Activated naive CD8-positive, alpha-beta T cell treated with anti-CD3 and anti-CD28 coated beads, Interleukin-2, amount 50 U/mL, for 24 hours (primary cell): Measurements from ENCODE around the gene MREG.
"Not testable (repeated sequence)": the region's sequence is repeated elsewhere in the genome, so short reads cannot be mapped to it uniquely, and the experiment has no call there.

Experiments used
- ATAC-seq: fragments of 150-1000 bp; cut with Tn5 transposase; one replicate; pipeline ENCODE4 v1.10.0; 2021
- DNase-seq: peaks from one replicate; pipeline ENCODE4 v3.0.0; 2021
- H3K27ac Mint-ChIP-seq: one replicate; pipeline ENCODE4 v1.8.0; 2021; ENCODE audit warnings: mild to moderate bottlenecking, mixed read lengths
- H3K27me3 Mint-ChIP-seq: one replicate; pipeline ENCODE4 v1.8.0; 2021; ENCODE audit warnings: mixed read lengths
- H3K36me3 Mint-ChIP-seq: one replicate; pipeline ENCODE4 v1.8.0; 2021; ENCODE audit warnings: low read depth, mixed read lengths
- H3K4me1 Mint-ChIP-seq: one replicate; pipeline ENCODE4 v1.8.0; 2021; ENCODE audit warnings: mixed read lengths
- H3K4me3 Mint-ChIP-seq: one replicate; pipeline ENCODE4 v1.8.0; 2021; ENCODE audit warnings: mild to moderate bottlenecking, moderate library complexity, mixed read lengths
- H3K9me3 Mint-ChIP-seq: one replicate; pipeline ENCODE4 v1.8.0; 2021; ENCODE audit warnings: mixed read lengths

The MREG gene

DNA sequence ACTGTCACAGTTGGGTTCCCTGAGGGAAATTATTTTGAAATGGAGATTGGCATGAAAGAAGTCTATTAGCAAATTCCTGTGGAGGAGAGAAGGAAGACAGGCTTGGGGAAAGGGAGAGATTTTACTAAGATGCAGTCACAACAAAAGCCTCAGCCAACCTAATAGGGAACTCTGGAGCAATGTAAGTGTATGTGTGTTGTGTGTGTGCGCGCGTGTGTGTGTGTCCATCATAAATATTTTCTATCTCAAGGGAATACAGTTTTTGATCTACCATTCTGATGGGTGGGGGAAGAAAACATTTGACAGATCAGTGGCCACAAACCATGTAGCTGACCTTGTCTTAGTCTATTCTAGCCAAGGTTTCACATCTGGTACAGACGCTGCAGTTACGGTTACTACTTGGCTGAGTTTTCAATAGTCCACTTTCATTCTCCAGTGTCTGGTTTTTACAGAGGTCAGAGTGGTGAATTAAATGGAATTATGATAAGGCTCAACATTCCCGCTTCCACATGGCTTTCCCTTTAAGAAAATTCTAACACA, 72.6 kb downstream of the MREG start:
- Mint-ChIP-seq H3K4me3 (no peak overlapping the region), H3K27ac (no peak overlapping the region), H3K36me3 (peaks cover 12% of the 10 kb centered on the region), H3K27me3 (no peaks in the 10 kb centered on the region), H3K9me3 (no peaks in the 10 kb centered on the region), H3K4me1 (no peaks in the 10 kb centered on the region)
- DNase-seq (no peak), ATAC-seq (no peak)

DNA sequence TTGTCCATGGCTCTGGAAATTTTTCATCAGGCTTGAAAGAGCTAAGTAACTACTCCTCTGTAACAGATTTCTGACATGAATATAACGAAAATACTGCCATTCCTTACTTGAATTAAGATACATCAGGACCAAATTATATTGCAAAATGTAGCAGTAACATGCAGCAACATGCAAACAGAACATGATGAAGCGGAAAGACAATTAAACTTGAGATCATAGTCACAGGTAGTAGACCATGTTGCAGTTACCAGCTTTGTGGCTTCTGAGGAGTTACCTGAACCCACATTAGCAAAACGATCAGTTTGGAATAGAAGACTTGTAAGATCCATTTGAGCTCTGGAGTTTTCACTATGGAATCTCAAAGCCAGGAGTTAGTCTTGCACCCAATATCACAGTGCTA, 76.2 kb downstream of the MREG start:
- ATAC-seq (no peak), DNase-seq (no peak)
- Mint-ChIP-seq H3K4me3 (no peak overlapping the region), H3K9me3 (no peaks in the 10 kb centered on the region), H3K4me1 (no peaks in the 10 kb centered on the region), H3K27ac (no peak overlapping the region), H3K36me3 (no peaks in the 10 kb centered on the region), H3K27me3 (no peaks in the 10 kb centered on the region)

DNA sequence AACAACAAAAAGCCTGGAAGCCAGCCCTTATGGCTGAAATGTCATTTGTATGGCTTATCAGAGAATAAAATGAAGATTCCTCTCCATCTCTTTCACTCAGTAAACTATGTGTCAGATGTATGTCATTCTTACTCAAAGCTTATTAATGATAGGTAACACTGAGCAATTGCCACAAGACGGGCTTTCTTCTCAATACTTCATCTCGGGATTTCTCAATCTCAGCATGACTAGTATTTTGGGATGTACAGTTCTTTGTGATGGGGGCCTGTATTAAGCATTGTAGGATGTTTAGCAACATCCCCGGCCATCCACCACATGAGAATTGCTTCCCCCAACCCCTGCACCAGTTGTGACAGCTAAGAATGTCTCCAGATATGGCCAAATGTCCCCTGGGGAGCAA, 80.2 kb downstream of the MREG start:
- DNase-seq (no peak), ATAC-seq (no peak)
- Mint-ChIP-seq H3K27me3 (peaks cover 11% of the 10 kb centered on the region), H3K4me3 (no peak overlapping the region), H3K27ac (no peak overlapping the region), H3K9me3 (no peaks in the 10 kb centered on the region), H3K36me3 (no peaks in the 10 kb centered on the region), H3K4me1 (peaks cover 9% of the 10 kb centered on the region)

DNA sequence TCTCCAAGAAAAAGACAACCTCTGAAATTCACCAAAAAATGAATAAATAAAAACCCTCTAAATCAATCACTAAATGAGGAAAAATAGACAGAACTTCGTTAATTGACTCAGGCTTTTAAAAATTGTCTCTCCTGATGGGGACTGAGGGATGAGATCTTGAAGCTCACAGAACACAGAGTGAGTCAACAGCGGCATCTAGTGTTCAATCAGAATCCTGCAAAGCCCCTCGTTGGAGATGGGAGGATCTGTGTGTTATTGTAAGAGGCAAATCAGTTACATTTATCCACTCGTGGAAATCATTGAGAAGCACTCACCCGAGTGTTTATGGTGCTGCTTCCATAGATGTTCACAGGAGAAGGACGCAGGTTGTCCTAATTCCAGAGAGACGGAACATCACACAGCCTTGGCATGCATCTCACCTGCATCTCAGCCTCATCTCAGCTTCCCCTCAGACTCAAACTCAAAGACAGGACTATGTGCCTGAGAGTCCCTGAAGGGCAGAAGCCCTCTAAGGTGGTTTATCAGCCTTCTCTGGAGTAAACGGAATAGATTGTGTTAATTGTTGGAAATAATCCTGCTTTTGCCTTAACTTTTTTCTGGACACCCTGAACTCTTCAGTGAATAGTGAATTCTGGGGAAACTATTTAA, 82.0 kb downstream of the MREG start:
- H3K27ac Mint-ChIP-seq = no peak overlapping the region
- no peaks in the 10 kb centered on the region for H3K36me3 Mint-ChIP-seq
- H3K27me3 Mint-ChIP-seq = peaks cover 11% of the 10 kb centered on the region
- peaks cover 9% of the 10 kb centered on the region for H3K4me1 Mint-ChIP-seq
- H3K9me3 Mint-ChIP-seq = no peaks in the 10 kb centered on the region
- DNase-seq (peak; percentile 58), ATAC-seq (peak; percentile 65)
- H3K4me3 Mint-ChIP-seq = no peak overlapping the region

GRCh38 chr2:215930505-215931253, 82.7 kb downstream of the MREG start:
- Mint-ChIP-seq H3K9me3 (no peaks in the 10 kb centered on the region), H3K36me3 (no peaks in the 10 kb centered on the region), H3K4me3 (no peak overlapping the region), H3K27ac (no peak overlapping the region), H3K4me1 (peaks cover 9% of the 10 kb centered on the region), H3K27me3 (peaks cover 11% of the 10 kb centered on the region)
- DNase-seq (no peak), ATAC-seq (no peak)

- Mint-ChIP-seq H3K27me3 (peaks cover 11% of the 10 kb centered on the region), H3K4me3 (no peak overlapping the region), H3K27ac (no peak overlapping the region), H3K36me3 (no peaks in the 10 kb centered on the region), H3K9me3 (no peaks in the 10 kb centered on the region), H3K4me1 (peaks cover 9% of the 10 kb centered on the region)
- DNase-seq = no peak
- ATAC-seq = peak; percentile 60
Observed at GRCh38 chr2:215929602-215930335, 83.6 kb downstream of the MREG start.

GRCh38 chr2:215928086-215928485, 85.3 kb downstream of the MREG start:
- ATAC-seq (no peak), DNase-seq (no peak)
- Mint-ChIP-seq H3K4me1 (peaks cover 9% of the 10 kb centered on the region), H3K36me3 (no peaks in the 10 kb centered on the region), H3K27me3 (peaks cover 13% of the 10 kb centered on the region), H3K4me3 (no peak overlapping the region), H3K27ac (no peak overlapping the region), H3K9me3 (no peaks in the 10 kb centered on the region)

- H3K27me3 Mint-ChIP-seq = peaks cover 13% of the 10 kb centered on the region
- not testable (repeated sequence) for ATAC-seq, DNase-seq, H3K4me1 Mint-ChIP-seq, H3K27ac Mint-ChIP-seq, H3K36me3 Mint-ChIP-seq, H3K9me3 Mint-ChIP-seq, H3K4me3 Mint-ChIP-seq
Observed at GRCh38 chr2:215926992-215927391, 86.4 kb downstream of the MREG start.

GRCh38 chr2:215921895-215922294, 91.5 kb downstream of the MREG start:
- Mint-ChIP-seq H3K4me3 (no peak overlapping the region), H3K4me1 (no peaks in the 10 kb centered on the region), H3K36me3 (no peaks in the 10 kb centered on the region), H3K27ac (no peak overlapping the region), H3K27me3 (peaks cover 2% of the 10 kb centered on the region), H3K9me3 (no peaks in the 10 kb centered on the region)
- no peak for DNase-seq
- no peak for ATAC-seq

- peaks cover 2% of the 10 kb centered on the region for H3K27me3 Mint-ChIP-seq
- ATAC-seq (peak; percentile 88), DNase-seq (peak; percentile 52)
- H3K36me3 Mint-ChIP-seq = no peaks in the 10 kb centered on the region
- no peak overlapping the region for H3K27ac Mint-ChIP-seq
- H3K4me1 Mint-ChIP-seq = peaks cover 2% of the 10 kb centered on the region
- H3K4me3 Mint-ChIP-seq = no peak overlapping the region
- no peaks in the 10 kb centered on the region for H3K9me3 Mint-ChIP-seq
Observed at GRCh38 chr2:215920244-215921100, 92.9 kb downstream of the MREG start.

GRCh38 chr2:215919624-215920243, 93.6 kb downstream of the MREG start:
- Mint-ChIP-seq H3K27me3 (peaks cover 4% of the 10 kb centered on the region), H3K36me3 (no peaks in the 10 kb centered on the region), H3K4me1 (peaks cover 2% of the 10 kb centered on the region), H3K27ac (no peak overlapping the region), H3K4me3 (no peak overlapping the region), H3K9me3 (no peaks in the 10 kb centered on the region)
- DNase-seq = no peak
- no peak for ATAC-seq

DNA sequence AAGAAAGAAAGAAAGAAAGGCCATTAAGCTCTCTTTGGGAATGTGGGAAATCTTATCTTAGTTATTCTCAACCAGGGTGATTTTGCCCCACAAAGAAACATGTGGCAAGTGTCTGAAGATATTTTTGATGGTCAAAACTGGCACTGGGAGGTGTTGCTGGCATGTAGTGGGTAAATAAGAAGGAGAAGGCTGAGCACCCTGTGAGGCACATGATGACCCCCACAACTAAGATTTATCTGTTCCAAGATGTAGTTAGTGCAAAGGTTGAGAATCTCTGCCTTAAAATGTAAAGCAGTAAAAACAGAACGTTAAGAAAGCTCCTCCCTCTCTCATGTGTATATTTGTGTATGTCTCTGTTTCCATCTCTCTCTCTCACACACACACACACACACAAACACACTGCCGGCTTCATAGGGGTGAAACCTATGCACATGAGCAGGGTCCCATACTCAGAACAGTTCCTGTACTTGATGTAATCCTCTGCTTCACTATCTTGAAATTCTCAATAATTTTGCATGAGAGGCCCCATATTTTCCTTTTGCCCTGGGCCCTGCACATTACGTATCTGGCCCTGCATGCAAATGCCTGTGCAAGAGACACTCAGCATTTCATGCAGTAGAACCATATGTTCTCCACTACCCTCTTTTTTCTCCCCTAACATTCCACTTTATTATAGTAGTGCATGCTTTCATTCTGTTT, 94.3 kb downstream of the MREG start:
- H3K36me3 Mint-ChIP-seq = no peaks in the 10 kb centered on the region
- H3K9me3 Mint-ChIP-seq = no peaks in the 10 kb centered on the region
- no peak for ATAC-seq
- peaks cover 5% of the 10 kb centered on the region for H3K27me3 Mint-ChIP-seq
- H3K4me1 Mint-ChIP-seq = peaks cover 2% of the 10 kb centered on the region
- DNase-seq = no peak
- H3K27ac Mint-ChIP-seq = no peak overlapping the region
- no peak overlapping the region for H3K4me3 Mint-ChIP-seq

DNA sequence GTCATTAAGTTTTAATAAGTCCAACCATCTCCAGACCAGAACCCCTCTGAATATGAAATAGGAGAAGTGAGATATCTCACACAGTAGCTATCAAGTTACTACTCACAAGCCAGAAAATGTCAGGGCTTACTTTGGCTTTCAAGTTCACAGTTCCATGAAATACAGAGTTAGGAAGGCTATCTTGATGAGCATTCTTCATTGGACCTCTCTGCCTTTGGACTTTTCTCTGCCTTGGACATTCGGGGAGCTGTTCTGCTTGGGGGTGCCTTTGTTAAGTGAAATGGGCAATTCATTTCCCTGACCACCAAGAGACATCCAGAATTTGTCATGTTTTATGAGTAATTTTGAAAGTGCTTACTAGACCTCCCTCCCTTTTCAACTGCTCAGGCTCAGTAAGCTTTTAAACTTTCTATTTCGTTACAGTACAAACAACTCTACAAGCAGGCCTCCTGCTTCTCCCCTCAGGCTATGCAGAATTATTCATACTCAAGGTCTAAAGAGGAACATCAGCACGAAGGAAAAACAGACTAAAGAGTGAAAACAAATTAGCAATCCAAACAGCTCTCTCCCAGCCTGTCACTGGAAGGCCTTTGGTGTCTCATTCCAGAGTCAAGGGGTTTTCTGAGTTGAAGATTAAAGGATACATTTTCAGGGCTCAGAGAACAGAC, 95.3 kb downstream of the MREG start:
- no peak for ATAC-seq
- Mint-ChIP-seq H3K9me3 (no peaks in the 10 kb centered on the region), H3K27me3 (peaks cover 4% of the 10 kb centered on the region), H3K27ac (no peak overlapping the region), H3K4me3 (no peak overlapping the region), H3K4me1 (peaks cover 2% of the 10 kb centered on the region), H3K36me3 (no peaks in the 10 kb centered on the region)
- DNase-seq = no peak
